G401 (cell line): ENCODE measurements around the gene THSD7A. TPM values are rescaled to one million over a fixed set of nuclear protein-coding genes. Genes with fewer than 3 reads are reported as not detected.
A peak's percentile ranks its signal among the peaks of the same experiment; 100 is the strongest.

Experiments used
- DNase-seq: peaks from one replicate; pipeline ENCODE4 v3.0.0-alpha.2; 2015; ENCODE audit warnings: low spot score
- in situ Hi-C: cut with HindIII; loops from 2 replicates; pipeline ENCODE4 v1.10.0; 2016; ENCODE audit warnings: low sequenced_read_pairs, mixed read lengths
- total RNA-seq: library from RNA; depleted of rRNA; stranded (reverse); fragments of >200 nt; shearing (Covaris generic); gene quantifications from 2 replicates; pipeline ENCODE4 v1.2.3, GENCODE V29; 2014

Gene THSD7A
- total RNA-seq, 1 experiment from 2014 or later: not detected

DNA sequence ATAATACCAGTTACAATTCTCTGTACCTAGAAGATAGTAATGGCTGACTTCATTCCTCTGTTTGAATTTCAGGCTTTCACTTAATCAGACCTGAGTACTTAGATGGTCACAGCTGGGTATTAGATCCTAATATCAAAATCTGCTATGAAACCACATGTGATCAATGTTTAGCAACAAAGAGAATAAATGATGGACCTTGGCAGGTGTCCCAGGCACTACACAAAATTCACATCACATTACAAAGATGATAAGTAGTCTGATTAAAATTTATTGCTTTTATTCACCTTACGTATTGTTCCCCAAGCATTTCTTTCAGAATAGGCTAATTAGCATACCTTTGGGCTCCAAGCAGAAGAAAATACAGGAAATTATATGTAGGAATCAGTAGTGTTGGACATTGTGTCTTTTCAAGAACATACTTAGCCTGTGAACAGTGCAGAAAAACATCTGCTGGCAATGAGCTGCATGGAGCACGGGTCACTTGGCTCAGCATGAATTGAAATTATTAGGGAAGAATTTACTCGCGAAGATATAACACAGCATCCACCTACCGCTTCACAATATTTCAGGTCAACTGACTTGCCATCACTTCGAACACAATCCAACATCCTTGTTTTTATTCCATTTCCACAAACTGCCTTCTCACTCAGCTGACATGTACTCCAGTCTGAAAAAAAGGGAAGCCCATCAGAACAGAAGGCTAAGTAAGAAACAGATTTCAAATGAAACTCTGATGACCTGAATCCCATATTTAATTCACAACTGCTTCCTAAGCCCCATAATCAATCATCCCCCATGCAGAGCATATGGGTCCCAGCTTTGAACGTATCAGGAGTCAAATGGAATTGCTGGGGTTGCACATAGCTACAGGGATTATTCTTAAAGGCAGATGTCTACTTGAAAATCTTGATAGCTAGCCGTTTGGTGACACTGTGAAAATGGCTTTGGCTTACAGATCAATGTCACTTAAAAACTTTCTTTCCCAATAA is 421.0 kb downstream of the THSD7A start:
- in situ Hi-C loops: no loop called here
- no peak for DNase-seq

DNA sequence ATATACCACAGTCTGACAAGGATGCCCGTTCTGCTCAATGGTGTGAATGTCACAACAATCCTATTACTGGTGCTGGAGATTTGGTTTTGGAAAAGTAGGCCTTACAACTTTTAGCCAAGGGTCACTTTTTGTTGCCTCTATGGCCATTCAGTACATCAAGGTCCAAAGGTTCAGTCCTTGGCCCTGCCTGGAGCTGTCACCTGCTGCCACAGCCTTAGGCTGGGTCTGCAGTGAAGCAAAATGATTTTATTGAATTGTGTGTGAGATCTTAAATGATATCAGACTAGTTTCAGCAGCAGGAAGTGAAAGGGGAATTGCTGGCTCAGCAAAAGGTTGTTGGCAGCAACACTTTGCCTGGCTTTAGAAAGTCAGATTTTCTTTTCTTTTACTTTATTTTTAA is 427.6 kb downstream of the THSD7A start:
- no peak for DNase-seq
- in situ Hi-C loops: no loop called here

DNA sequence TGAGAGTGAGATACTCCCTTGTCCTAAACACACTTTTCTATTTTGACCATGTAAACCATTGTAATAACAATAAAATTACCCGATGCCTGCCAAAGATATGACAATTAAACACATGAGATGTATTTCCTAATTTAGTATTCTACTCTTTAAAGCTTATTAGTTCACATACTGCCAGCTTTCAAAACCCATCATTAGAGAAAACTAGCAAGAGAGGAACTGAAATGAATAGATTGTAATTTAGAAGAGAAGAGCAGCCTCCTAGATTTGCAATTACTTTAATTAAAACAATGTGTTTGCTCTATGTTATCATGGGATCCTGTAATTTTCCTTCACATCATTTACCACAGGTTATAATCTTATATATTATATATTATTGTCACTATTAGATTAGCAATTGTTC is 428.2 kb downstream of the THSD7A start:
- in situ Hi-C loops: no loop called here
- DNase-seq: no peak

DNA sequence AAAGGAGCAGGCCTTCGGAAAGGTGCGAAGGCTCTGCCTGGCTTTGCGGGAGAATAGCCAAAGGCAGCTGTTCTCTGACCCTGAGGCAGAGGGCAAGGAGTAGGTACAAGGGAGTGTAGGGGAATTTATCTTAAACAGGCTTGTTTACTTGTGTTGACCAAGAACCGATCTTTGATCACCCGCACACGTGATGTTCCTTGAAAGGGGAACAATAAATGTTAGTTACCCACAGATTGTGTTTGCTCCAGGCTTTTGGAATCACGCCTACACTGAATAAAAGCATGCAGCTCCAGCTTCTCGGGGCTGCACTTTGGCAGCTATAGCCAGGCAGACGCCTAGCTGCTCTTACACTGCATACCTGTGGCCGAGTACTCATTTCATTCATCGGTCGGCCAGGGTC is 437.6 kb downstream of the THSD7A start:
- no peak for DNase-seq
- in situ Hi-C loops: no loop called here

DNA sequence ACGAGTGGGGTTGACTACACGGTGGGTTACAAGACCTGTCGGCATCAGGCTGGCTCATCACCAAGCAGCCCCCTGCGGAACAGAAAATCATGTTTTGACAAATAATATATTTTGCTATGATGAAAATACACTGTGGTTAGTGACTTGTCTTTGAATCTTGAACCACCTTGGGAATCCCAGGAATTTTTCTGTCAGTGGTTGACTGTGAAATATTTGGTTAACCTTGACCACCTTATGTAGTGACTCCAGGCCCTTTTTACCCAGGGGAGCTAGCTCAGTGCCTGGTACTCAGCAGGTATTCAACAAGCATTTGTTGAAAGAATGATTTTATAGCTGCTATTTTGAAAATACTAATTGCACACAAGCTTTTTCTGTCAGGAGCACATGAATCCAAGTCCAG is 452.4 kb downstream of the THSD7A start:
- no peak for DNase-seq
- in situ Hi-C loops: no loop called here

DNA sequence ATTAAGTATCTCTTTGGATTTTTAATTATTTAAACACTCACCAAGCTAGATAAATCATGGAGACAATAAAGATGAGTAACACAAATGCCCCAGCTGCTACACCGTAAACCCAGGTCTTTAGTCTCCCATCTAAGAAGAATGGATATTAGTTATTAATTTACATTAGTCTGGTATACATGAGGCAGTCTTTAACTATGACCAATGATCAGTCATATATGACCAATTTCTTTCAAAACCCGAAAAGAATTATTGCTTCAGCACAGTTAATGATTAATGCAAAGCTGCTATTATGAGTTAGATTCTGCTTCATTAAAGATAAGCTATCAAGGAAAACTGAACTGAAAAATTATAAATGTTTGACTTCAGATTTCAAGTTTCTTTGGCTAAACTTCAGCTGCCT is 455.5 kb downstream of the THSD7A start:
- no peak for DNase-seq
- in situ Hi-C loops: no loop called here

DNA sequence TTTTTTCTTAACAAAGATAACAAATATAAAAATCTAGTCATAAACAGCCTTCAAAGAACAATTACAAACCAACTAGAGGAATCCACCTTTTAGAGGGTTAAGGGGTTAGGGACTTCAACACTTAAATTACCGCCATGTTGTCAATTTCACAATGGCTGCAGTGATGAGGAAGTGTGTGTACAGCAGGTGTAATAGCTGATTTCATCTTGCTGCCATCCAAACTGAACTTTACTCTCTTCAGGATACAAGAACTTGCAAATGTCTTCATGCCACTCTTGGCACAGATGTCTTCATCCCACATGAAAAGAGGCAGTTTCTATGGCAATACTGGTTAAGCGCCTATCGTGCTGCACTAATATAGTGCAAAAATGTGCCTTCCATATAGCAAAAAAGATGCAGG is 457.4 kb downstream of the THSD7A start:
- DNase-seq: no peak
- in situ Hi-C loops: no loop called here

DNA sequence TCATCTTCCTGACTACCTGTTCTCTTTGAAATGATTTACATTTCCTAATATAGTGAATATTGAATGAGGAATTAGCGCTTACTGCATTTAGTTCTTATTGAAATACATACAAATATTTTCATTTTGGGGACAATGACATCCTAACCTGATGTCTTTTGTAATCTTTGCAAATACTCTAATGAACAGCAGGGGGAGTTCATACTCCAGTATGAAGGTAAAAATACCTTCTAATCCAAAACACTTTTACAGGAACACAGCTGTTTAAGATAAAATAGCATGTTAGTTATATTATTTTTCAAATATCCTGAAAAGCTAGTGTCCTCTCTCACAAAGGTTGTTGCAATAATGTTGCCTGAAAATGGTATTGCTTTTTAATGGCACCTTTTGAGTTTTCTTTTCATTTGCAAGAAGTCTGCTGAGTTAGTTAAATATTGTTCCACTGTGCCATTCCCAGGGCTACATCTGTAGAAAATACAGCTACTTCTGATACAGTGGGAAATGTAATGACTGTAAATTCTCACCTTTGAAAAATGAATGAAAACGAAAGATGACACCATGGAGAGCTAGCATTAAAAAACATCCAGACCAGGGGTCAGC is 458.4 kb downstream of the THSD7A start:
- in situ Hi-C loops: no loop called here
- peak; percentile 8 for DNase-seq

DNA sequence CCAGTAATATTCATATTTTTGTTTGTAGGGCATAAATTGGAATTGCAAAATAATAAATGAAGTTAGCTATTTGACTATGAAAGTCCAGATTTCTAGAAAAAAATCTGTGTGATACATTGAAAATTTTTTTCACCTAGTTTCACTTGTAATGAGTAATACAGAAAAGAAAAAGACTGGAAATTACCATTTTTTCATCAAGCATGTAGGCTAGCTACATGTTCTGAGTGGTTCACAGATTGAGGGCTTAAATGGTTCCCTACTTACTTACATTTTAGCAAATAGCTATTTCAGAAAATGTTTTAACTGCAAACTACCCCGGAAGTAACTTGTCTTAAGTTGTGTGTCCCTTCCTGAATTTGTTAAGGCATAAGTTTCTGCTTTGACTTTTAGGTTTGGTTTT is 462.3 kb downstream of the THSD7A start:
- in situ Hi-C loops: no loop called here
- no peak for DNase-seq

DNA sequence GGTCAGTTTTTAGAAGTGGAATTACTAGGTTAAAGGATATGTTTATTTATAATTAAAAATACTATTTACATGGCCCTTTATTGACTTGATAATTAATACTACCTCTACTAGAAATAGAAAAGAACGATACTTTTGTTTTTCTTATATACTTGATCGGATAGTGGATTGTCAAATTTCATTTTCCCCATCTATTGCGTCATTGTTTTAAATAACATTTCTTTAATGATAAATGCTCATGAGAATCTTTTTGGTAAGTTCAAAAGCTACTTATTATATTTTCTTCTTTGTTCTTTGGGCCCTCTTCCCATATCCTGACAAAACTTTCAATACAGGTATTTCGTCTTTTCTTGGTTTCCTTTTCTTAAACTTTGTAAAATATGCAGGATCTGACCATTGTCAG is 465.9 kb downstream of the THSD7A start:
- in situ Hi-C loops: no loop called here
- no peak for DNase-seq

DNA sequence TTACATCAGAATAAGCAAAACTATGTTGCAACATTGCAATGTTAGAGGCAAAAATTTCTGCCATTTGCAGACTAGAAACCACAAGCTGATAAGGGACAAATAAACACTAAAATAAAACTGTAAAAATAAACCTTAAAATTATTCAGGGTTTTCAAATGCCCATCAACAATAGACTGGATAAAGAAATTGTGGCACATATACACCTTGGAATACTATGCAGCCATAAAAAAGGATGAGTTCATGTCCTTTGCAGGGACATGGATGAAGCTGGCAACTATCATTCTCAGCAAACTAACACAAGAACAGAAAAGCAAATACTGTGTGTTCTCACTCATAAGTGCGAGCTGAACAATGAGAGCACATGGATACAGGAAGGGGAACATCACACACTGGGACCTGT is 473.4 kb downstream of the THSD7A start:
- DNase-seq: no peak
- in situ Hi-C loops: no loop called here

DNA sequence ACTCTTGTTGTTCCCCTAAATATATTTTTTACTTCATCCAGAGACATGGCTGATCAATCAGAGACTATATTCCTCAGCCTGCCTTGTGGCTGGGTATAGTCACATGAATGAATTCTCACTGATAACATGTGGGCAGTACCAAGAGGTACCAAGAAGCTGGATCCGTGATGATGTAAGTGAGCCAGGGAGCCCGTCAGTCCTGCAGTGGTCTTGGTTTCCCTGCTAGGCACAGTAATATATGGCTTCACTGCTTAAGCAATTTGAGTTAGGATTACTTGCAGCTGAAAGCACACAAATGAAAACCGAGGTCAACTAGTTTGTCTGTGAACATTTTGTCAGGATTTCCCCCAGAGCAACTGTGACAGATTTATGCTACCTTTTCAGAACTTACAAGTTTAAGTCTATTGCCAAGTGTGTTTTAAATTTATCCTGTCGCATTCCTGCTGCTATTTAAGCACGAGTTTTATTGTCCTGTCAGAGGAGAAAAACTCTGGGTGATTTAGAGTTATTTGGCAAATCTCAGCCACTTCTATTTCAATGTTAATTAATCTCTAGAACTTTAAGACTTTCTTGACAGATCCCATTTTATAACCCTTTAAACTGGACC is 476.5 kb downstream of the THSD7A start:
- in situ Hi-C loops: no loop called here
- DNase-seq: no peak

DNA sequence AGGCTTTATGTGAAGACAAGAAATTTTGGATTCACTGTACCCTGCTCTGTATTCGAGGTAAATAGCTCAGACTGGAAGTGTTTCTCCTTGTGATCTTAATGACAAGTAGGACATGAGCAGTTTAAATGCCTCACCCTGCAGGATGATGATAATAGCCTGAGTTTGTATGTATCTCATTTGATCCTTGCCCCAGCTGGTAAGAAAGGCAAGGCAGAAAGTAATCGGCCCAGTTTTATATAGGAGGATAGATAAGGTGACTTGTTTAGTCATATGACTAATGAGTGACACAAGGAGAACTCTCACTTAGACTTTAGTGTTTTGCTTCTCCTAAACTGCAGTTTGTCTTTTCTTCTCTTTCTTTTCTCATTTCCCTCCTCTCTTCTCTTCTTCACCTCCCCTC is 485.7 kb downstream of the THSD7A start:
- DNase-seq: no peak
- in situ Hi-C loops: no loop called here

DNA sequence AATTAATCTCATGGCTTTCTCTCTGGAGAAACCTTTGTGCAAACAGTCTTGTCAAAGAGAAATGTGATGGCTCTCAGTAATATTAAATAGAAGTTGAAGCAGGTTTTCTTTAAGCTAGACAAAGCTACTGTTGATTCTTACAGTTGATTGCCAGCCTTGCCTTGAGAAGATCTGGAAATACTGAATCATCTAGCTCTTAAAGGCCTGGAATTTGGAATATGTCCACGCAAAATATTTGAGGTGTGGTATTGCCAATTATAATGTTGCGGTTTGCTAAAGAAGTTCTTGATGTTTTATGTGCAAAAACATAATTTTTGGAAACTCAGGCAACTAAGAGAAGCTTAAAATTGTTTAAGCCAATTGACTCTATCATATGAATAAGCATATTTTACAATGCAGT is 486.4 kb downstream of the THSD7A start:
- in situ Hi-C loops: no loop called here
- DNase-seq: no peak

DNA sequence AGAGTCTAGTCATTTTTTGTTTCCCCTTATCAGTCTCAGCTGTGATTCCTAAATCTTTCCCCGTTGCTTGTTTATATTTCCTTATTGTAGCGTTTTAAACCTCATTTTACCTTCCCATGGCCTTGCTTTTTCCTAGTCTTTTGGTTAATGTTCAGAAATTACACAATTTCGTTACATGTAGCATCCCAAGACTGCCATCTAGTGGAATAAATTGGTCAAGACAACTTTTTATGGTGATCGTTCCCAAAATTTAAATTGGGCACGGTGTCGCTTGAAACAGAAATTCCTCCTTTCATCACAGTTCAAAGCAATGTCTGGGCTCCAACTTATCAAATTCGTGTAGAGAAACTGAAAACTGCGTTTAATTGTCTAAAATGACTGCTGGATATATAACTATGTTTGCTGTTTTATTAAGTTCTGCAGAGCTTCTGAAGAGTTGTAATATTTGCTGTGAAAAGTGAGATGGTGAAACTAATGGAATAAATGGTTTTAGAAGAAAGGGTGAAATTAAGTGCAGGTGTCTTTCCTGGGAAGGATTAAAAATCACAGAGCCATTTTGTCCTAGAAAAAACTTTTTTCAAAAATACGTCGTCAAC is 488.1 kb downstream of the THSD7A start:
- in situ Hi-C loops: no loop called here
- DNase-seq: peak; percentile 77

DNA sequence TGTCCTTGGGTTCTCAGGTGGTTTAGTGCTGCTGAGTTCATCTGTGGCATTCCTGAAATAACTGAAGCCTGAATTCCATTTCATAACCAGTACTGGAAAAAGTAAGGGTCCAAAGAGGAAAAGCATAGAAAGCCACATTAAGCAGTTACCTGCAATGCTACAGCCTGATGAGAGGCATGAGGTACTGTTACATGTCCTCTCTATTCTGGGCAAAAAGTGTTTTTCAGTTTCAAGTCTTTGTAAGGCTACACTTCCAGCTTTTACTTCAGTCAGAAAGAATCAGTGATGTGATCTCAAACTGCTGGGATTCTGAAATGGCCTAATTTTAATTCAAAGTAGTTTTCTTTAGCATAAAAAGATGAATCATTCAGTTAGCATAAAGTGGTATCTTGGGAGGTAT is 488.9 kb downstream of the THSD7A start:
- in situ Hi-C loops: no loop called here
- no peak for DNase-seq

DNA sequence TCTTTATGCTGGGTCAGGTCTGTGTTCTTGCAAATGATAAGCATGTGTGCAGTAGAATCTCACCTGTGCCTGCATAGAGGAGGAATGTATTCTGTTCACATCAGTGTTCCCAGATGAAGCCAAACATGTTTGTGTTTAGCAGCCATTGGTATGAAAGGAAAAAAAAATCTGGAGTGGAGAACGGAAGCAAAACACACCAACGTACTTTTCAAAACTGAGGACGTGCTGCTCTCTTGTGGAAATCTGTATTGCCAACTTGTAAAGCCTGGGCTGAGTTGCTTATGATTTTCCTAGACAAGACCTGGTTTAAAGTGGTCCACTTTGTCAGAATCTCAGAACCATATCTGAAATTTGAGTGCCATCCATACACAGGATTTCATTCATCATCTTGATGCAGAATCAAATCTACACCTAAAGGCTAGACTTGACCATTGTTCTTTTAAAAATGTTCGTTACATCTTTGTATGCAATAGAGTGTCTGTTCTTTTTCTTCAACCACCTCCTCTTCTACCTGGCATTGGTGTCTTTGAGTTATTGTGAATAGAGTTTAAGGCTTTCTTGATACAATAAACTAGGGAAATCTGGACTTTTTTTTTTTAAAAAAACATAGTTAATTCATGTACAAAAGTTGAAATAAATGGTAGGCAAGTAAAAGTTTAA is 490.6 kb downstream of the THSD7A start:
- in situ Hi-C loops: no loop called here

DNA sequence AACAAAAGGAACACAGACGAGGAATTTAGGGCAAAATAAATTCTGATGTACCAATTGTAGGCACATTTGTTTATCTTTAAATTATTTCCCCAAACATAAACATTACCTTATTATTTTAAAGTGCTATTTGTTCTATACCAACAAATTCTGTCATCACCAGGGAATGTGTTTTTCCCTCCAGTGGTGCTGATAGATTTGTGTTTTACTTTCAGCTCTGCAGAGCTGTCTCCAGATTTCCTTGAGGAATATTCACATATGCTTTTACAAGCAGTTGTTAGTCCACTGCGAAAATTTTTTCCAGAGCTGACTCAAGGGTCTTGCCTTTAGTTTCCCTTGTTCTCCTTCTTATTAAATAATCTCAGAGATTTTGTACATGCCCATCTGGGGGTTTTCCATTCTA is 495.6 kb downstream of the THSD7A start:
- in situ Hi-C loops: no loop called here
- DNase-seq: no peak

More for the DNA sequence above, 490.6 kb downstream of the THSD7A start:
- peak; percentile 90 for DNase-seq

DNA sequence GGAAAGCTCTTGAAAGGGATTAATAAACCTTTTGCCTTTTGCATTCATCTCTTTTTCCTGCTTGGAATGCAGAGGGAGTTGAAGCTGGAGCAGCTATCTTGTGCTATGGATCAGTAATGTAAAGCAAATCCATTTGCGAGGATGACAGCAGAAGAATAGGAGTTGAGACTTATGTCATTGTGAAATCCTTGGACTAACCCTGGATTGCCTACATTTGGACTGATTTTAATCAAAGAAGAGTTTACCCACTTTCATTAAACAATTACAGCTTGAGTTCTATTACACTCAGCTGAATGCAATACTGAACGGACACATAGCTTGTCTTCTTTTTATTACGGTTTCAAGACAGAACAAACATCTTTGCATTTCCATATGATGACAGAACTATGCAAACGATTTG is 496.1 kb downstream of the THSD7A start:
- in situ Hi-C loops: no loop called here
- DNase-seq: no peak

DNA sequence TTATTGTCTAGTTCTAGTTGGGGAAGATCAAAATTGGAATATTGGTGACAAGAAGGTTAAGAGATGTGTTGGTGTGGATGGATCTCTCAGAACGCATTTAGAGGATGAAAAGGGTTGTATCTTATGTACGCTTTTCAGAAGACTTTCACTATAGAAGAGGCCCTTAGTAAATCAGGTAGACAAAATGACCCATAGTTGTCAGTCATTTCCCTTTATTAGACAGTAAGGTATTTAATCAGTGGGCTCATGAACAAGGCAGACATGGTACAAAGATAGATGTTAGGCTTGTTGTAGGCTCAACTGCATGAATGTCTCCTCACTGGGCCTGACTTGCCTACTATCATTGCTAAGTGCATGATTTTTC is 499.2 kb downstream of the THSD7A start:
- no peak for DNase-seq
- in situ Hi-C loops: no loop called here
